ENCODE data around the gene NOL4L. TPM values are rescaled to one million over a fixed set of nuclear protein-coding genes. Genes with fewer than 3 reads are reported as not detected.

NOL4L gene
- total RNA-seq, 1 experiment from 2014 or later: 31.7 TPM

- Histone ChIP-seq H3K4me2 (ENCODE audit: insufficient read depth, insufficient read length, low read length) (peak overlapping the region; percentile 4), H4K20me1 (ENCODE audit: control insufficient read depth, insufficient read depth, insufficient read length) (no peaks in the 10 kb centered on the region), H3K14ac (ENCODE audit: insufficient read depth, low read length) (no peak overlapping the region), H2BK12ac (ENCODE audit: insufficient read length, low read depth, low read length) (no peak overlapping the region), H3K27me3 (ENCODE audit: insufficient read depth, low read length) (peaks cover 10% of the 10 kb centered on the region; the same call in 1 of the 2 replicates), H2AFZ (ENCODE audit: low read length) (no peak overlapping the region), H3K18ac (ENCODE audit: insufficient read length, low read depth, low read length) (no peak overlapping the region), H2BK20ac (ENCODE audit: low read depth, low read length, poor library complexity, severe bottlenecking) (no peak overlapping the region), H2AK5ac (ENCODE audit: insufficient read length, low read length) (no peak overlapping the region), H2BK5ac (ENCODE audit: insufficient read length, low read length) (no peak overlapping the region), H4K5ac (ENCODE audit: insufficient read length, low read depth, low read length) (no peak overlapping the region), H3K56ac (ENCODE audit: insufficient read length, low read depth, low read length) (no peak overlapping the region), H4K8ac (replicated peaks; ENCODE audit: insufficient read length, low read depth, low read length) (no peak overlapping the region), H3K4me1 (ENCODE audit: insufficient read depth, low read length) (0 out of 2 replicates have a peak, but pooled peaks cover 2% of the 10 kb centered on the region), H3T11ph (ENCODE audit: low read length) (no peak overlapping the region), H3K79me2 (ENCODE audit: insufficient read depth, low read length) (no peaks in the 10 kb centered on the region), H3K23ac (ENCODE audit: insufficient read length, low read depth, low read length) (no peak overlapping the region), H3K9me3 (ENCODE audit: control insufficient read depth, low read depth, low read length) (no peaks in the 10 kb centered on the region), H3K4ac (ENCODE audit: low read depth, low read length) (no peak overlapping the region), H2BK15ac (ENCODE audit: low read depth, low read length) (no peak overlapping the region), H4K91ac (ENCODE audit: insufficient read length, low read depth, low read length) (no peak overlapping the region), H3K27ac (ENCODE audit: insufficient read length, low read depth, low read length) (no peak overlapping the region), H3K9ac (ENCODE audit: extremely low read depth, insufficient read length, low read length) (no peak overlapping the region), H2BK120ac (ENCODE audit: low read depth, low read length, poor library complexity, severe bottlenecking) (no peak overlapping the region), H3K79me1 (ENCODE audit: insufficient read depth, low read depth, low read length, poor library complexity, severe bottlenecking) (no peaks in the 10 kb centered on the region), H3K23me2 (ENCODE audit: insufficient read length, low read depth, low read length, poor library complexity, severe bottlenecking) (peaks cover 7% of the 10 kb centered on the region)
- peaks cover 0 to 2% (median 0%) of the 10 kb centered on the region in 3 experiments; a peak in 1 of 7 replicates for H3K36me3 Mint-ChIP-seq (ENCODE audit: insufficient read depth in 1 of 3, low read depth in 3 of 3)
- no peaks in the 10 kb centered on the region; a peak in 1 of 5 replicates for H3K9me3 Mint-ChIP-seq
- H3K27me3 Mint-ChIP-seq (ENCODE audit: low read depth): peaks cover 63% of the 10 kb centered on the region
- H3K27ac Mint-ChIP-seq: no peak overlapping the region
- H3K4me3 Mint-ChIP-seq: peak overlapping the region; percentile 50 to 72; a peak in 4 of 5 replicates
- no peak for DNase-seq
- no peak for TF ChIP-seq CTCF (conservative IDR thresholded peaks at IDR 0.05)
- WGBS (ENCODE audit: extremely low coverage, insufficient read length, low lambda C conversion rate): no CpG with 5 or more reads among the region's 20 CpGs
- H3K4me1 Mint-ChIP-seq: peaks cover 23 to 24% of the 10 kb centered on the region in 2 experiments
These were observed 3.1 kb downstream of the NOL4L start for GRCh38 chr20:32581839-32582658.
